RWPE2 (cell line): ENCODE results near the gene C1QTNF8.

Experiments used
- ATAC-seq: fragments of 200-7000 bp; cut with Tn5 transposase; 3 replicates; pipeline ENCODE4 v1.9.1; 2021; ENCODE audit warnings: low read depth
- DNase-seq: peaks from one replicate; pipeline ENCODE4 v3.0.0-alpha.2; 2020; ENCODE audit warnings: low spot score
- H3K27ac ChIP-seq: fragments of 450-650 bp; 2 replicates; pipeline ENCODE4 v1.5.1; 2017; ENCODE audit warnings: mild to moderate bottlenecking; ENCODE audit not compliant: poor library complexity, severe bottlenecking
- H3K27me3 ChIP-seq: fragments of 250-450 bp; sonication (Bioruptor Pico); 2 replicates; pipeline ENCODE4 v1.5.1; 2021; ENCODE audit warnings: mild to moderate bottlenecking, moderate library complexity; ENCODE audit not compliant: insufficient read depth, poor library complexity, severe bottlenecking
- H3K36me3 ChIP-seq: fragments of 250-450 bp; sonication (Bioruptor Pico); 2 replicates; pipeline ENCODE4 v1.5.1; 2020; ENCODE audit warnings: low read depth, mild to moderate bottlenecking, moderate library complexity
- H3K4me1 ChIP-seq: fragments of 250-450 bp; sonication (Bioruptor Pico); 2 replicates; pipeline ENCODE4 v1.5.1; 2021; ENCODE audit warnings: mild to moderate bottlenecking, moderate library complexity; ENCODE audit not compliant: insufficient read depth, poor library complexity, severe bottlenecking
- H3K4me3 ChIP-seq: fragments of 250-450 bp; sonication (Bioruptor Pico); 2 replicates; pipeline ENCODE4 v1.5.1; 2021; ENCODE audit warnings: mild to moderate bottlenecking, moderate library complexity; ENCODE audit not compliant: severe bottlenecking
- H3K9me3 ChIP-seq: fragments of 250-450 bp; sonication (Bioruptor Pico); 2 replicates; pipeline ENCODE4 v1.5.1; 2021; ENCODE audit warnings: mild to moderate bottlenecking, moderate library complexity; ENCODE audit not compliant: severe bottlenecking
- TF ChIP-seq, protein P1 (sequence below): fragments of 450-650 bp; IDR thresholded peaks from one replicate; pipeline ENCODE4 v1.5.1; 2017; ENCODE audit warnings: mild to moderate bottlenecking, moderate library complexity; ENCODE audit not compliant: poor library complexity, severe bottlenecking

Gene C1QTNF8

DNA sequence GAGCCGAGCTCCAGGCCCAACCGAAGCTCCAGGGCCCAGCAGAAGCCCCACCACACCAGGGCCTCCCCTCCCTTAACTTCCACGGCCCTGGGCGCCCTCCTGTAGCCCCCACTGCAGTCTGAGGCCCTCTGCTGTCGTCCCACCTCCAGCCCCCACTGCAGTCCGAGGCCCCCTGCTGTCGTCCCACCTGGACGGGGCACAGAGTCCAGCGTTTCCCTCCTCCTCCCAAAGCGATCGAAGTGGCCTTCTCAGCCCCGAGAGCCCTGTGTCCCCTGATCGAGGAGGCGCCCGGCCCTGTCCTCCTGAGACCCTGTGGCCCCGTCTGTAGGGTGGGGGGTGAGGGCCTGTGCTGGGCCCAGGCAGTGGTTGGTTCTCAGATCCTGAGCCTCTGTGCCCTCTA, 31.1 kb upstream of the C1QTNF8 start:
- Histone ChIP-seq H3K27me3 (no peaks in the 10 kb centered on the region), H3K27ac (no peak overlapping the region), H3K9me3 (no peaks in the 10 kb centered on the region), H3K36me3 (no peaks in the 10 kb centered on the region), H3K4me1 (no peaks in the 10 kb centered on the region), H3K4me3 (no peak overlapping the region)
- TF ChIP-seq, protein P1, sequence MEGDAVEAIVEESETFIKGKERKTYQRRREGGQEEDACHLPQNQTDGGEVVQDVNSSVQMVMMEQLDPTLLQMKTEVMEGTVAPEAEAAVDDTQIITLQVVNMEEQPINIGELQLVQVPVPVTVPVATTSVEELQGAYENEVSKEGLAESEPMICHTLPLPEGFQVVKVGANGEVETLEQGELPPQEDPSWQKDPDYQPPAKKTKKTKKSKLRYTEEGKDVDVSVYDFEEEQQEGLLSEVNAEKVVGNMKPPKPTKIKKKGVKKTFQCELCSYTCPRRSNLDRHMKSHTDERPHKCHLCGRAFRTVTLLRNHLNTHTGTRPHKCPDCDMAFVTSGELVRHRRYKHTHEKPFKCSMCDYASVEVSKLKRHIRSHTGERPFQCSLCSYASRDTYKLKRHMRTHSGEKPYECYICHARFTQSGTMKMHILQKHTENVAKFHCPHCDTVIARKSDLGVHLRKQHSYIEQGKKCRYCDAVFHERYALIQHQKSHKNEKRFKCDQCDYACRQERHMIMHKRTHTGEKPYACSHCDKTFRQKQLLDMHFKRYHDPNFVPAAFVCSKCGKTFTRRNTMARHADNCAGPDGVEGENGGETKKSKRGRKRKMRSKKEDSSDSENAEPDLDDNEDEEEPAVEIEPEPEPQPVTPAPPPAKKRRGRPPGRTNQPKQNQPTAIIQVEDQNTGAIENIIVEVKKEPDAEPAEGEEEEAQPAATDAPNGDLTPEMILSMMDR: no peak
- no peak for DNase-seq
- ATAC-seq: no peak

DNA sequence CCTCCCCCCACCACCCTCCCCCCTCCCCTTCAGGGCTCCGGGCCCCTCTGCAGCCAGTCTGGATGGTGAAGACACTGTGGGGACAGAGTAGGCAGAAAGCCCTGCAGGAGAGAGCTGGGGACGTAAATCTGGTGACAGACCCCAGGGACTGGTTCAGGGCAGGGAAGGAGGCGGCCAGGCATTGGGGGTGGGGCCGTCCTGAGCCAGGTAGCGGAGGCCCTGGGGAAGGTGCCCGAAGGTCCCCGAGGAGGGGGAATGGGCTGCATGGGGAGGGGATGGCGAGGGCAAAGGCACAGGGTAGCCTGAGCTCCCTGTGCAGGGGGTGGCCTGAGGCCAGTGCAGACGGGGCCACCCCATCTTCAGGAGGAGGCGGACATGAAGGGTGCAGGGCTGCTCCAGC, 30.5 kb upstream of the C1QTNF8 start:
- H3K9me3 ChIP-seq: no peaks in the 10 kb centered on the region
- no peak overlapping the region for H3K27ac ChIP-seq
- no peak for DNase-seq
- H3K27me3 ChIP-seq: no peaks in the 10 kb centered on the region
- H3K4me3 ChIP-seq: no peak overlapping the region
- TF ChIP-seq, protein P1: no peak
- no peak for ATAC-seq
- H3K36me3 ChIP-seq: no peaks in the 10 kb centered on the region
- no peaks in the 10 kb centered on the region for H3K4me1 ChIP-seq

DNA sequence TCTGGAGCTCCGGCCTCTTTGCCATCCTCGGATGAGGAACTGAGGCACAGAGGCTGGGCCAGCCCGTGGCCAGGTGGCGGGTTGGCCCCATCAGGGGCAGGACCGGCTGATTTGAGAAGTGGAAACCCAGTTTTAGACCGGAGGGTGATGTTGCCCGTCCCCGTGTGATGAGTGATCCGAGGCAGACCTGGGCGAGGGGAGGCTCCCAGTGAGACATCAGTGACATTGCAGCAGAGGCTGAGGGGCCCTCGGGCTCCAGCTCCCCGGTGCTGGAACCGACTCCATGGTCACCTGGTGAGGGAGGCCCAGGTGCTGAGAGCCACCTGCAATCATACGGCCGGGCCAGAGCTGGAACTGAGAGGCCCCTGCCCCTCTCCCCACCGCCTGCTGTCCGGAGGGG, 30.0 kb upstream of the C1QTNF8 start:
- no peaks in the 10 kb centered on the region for H3K27me3 ChIP-seq
- no peak for ATAC-seq

DNA sequence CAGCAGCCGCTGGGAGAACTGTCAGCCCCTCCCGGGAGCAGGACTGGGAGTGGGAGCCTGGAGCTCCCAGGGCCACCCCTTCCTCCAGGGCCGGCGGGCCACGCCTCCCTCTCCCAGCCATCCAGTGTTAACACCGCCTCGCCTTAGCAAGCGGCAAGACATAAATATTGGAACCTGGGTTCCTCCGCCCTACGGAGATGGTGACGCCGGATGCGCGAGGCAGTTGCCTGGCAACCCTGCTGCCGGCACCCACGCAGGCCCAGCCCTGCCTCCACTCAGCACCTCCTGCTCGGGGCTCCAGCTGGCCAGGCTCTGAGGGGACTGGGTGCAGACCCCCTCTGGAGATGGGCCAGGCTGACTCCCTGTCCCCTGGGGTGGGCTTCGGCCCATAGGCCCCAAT, 29.4 kb upstream of the C1QTNF8 start:
- Histone ChIP-seq H3K27ac (no peak overlapping the region), H3K36me3 (no peaks in the 10 kb centered on the region), H3K4me3 (no peak overlapping the region), H3K27me3 (peaks cover under 1% of the 10 kb centered on the region), H3K4me1 (no peaks in the 10 kb centered on the region), H3K9me3 (no peaks in the 10 kb centered on the region)
- TF ChIP-seq, protein P1: no peak
- DNase-seq (no peak), ATAC-seq (peak; percentile 26; the same call in 2 of the 3 replicates)

More for the DNA sequence above, 30.0 kb upstream of the C1QTNF8 start:
- TF ChIP-seq, protein P1: no peak
- H3K36me3 ChIP-seq: no peaks in the 10 kb centered on the region
- H3K9me3 ChIP-seq: no peaks in the 10 kb centered on the region
- no peak overlapping the region for H3K27ac ChIP-seq
- no peaks in the 10 kb centered on the region for H3K4me1 ChIP-seq
- H3K4me3 ChIP-seq: no peak overlapping the region
- DNase-seq: no peak

DNA sequence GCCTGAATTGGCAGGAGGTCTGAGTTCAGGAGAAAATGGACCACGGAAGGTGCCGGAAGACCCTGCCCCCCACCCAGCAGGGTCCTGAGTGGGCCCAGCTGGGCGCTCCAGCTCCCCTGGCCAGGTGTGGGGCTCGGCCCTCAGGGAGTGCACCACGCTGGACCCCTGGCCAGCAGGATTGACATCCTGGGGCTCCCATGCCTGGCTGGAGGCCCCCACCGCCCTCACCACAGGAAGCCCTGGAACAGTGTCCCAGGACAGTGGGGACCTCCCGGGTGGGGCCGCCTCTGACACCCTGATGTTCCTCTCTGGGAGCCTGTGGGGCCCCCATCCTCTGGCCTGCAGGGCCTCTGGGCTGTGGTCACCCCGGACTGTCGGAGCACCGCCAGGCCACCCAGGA, 28.8 kb upstream of the C1QTNF8 start:
- no peak for DNase-seq
- Histone ChIP-seq H3K27me3 (peaks cover 7% of the 10 kb centered on the region), H3K9me3 (no peaks in the 10 kb centered on the region), H3K27ac (no peak overlapping the region), H3K4me3 (no peak overlapping the region), H3K4me1 (no peaks in the 10 kb centered on the region), H3K36me3 (no peaks in the 10 kb centered on the region)
- TF ChIP-seq, protein P1: no peak
- no peak for ATAC-seq
